Type B pancreatic cell (in vitro differentiated cells): ENCODE results near the gene NUP210. TPM values are rescaled to one million over a fixed set of nuclear protein-coding genes. Genes with fewer than 3 reads are reported as not detected.

Experiments
- DNase-seq: peaks from one replicate; pipeline ENCODE4 v3.0.0; 2021; ENCODE audit warnings: mixed read lengths; ENCODE audit not compliant: unreplicated experiment; ENCODE audit errors: extremely low spot score
- H3K27ac Mint-ChIP-seq: 2 replicates; pipeline ENCODE4 v1.8.0; 2021; ENCODE audit warnings: mild to moderate bottlenecking, mixed read lengths
- H3K27me3 Mint-ChIP-seq: 2 replicates; pipeline ENCODE4 v1.8.0; 2021; ENCODE audit warnings: mixed read lengths
- H3K36me3 Mint-ChIP-seq: 2 replicates; pipeline ENCODE4 v1.8.0; 2021; ENCODE audit warnings: mixed read lengths
- H3K4me1 Mint-ChIP-seq: one replicate; pipeline ENCODE4 v1.8.0; 2021; ENCODE audit warnings: mixed read lengths; ENCODE audit not compliant: unreplicated experiment
- H3K4me3 Mint-ChIP-seq: 2 replicates; pipeline ENCODE4 v1.8.0; 2021; ENCODE audit warnings: mild to moderate bottlenecking, mixed read lengths
- H3K9me3 Mint-ChIP-seq: 2 replicates; pipeline ENCODE4 v1.8.0; 2021; ENCODE audit warnings: mixed read lengths
- total RNA-seq: library from RNA; stranded (reverse); gene quantifications from 2 replicates; pipeline ENCODE4 v1.2.1, GENCODE V29; 2021; ENCODE audit warnings: low replicate concordance
- TF ChIP-seq, protein P1 (sequence below): fragments of 200-600 bp; sonication (generic); conservative IDR thresholded peaks from 2 replicates; pipeline ENCODE4 v1.5.0; 2021; ENCODE audit warnings: antibody characterized with exemption, mild to moderate bottlenecking

NUP210 gene
- total RNA-seq, 1 donor from 2014 or later: 26.5 TPM

DNA sequence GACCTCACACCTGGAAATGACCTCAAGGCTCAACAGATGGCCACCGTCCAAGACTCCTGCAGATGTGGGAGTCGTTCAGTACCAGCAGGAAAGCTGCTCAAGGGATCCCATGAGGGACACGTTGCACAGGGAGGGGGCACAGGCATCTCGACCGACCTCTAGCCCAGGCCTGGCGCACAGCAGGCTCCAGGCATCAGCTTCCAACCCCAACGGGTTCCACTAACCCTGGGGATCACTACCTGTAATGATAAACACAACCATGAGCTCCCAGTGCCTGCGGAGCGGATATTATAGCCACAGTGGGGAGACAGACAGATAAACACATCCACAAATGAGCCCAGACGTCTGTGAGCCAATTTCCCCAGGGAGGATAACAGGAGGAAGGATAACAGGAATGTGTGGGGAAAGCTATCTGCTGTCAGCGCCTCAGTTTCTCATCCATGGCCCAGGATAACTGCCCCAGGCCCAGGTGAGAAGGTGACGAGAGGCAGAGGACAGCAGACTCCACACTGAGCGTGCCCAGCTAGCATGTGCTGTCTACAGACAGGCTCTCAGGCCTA lies 19.9 kb downstream of the NUP210 start:
- H3K4me3 Mint-ChIP-seq: no peak overlapping the region

DNA sequence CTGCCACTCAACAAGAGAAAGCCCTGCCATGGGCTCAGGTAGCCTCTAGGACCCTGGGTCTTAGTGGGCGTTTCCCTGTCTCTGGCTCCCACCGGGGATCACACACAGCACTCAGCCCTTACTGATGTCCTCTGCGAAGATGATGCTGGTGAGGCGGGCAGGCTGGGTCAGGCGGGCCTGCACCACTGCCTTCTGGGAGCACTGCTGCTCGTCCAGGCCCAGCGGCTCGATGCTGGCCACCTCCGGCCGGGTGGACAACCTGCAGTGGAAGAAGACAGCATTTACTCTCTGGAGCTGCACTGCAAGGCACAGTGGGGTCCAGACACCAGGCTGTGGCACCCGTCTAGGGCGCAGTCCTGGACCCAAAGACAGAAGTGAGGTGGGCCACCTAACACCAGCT lies 20.5 kb downstream of the NUP210 start:
- Mint-ChIP-seq H3K27ac (no peak overlapping the region), H3K36me3 (no peaks in the 10 kb centered on the region), H3K4me3 (no peak overlapping the region), H3K4me1 (peaks cover 6% of the 10 kb centered on the region), H3K9me3 (no peaks in the 10 kb centered on the region), H3K27me3 (no peaks in the 10 kb centered on the region)
- TF ChIP-seq, protein P1, sequence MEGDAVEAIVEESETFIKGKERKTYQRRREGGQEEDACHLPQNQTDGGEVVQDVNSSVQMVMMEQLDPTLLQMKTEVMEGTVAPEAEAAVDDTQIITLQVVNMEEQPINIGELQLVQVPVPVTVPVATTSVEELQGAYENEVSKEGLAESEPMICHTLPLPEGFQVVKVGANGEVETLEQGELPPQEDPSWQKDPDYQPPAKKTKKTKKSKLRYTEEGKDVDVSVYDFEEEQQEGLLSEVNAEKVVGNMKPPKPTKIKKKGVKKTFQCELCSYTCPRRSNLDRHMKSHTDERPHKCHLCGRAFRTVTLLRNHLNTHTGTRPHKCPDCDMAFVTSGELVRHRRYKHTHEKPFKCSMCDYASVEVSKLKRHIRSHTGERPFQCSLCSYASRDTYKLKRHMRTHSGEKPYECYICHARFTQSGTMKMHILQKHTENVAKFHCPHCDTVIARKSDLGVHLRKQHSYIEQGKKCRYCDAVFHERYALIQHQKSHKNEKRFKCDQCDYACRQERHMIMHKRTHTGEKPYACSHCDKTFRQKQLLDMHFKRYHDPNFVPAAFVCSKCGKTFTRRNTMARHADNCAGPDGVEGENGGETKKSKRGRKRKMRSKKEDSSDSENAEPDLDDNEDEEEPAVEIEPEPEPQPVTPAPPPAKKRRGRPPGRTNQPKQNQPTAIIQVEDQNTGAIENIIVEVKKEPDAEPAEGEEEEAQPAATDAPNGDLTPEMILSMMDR: no peak
- no peak for DNase-seq

More for the DNA sequence above, 19.9 kb downstream of the NUP210 start:
- Mint-ChIP-seq H3K36me3 (no peaks in the 10 kb centered on the region), H3K9me3 (no peaks in the 10 kb centered on the region), H3K27me3 (no peaks in the 10 kb centered on the region), H3K4me1 (peaks cover 8% of the 10 kb centered on the region), H3K27ac (no peak overlapping the region)
- DNase-seq: no peak
- TF ChIP-seq, protein P1: no peak

- Mint-ChIP-seq H3K4me3 (no peak overlapping the region), H3K27me3 (no peaks in the 10 kb centered on the region), H3K4me1 (peaks cover 3% of the 10 kb centered on the region), H3K27ac (no peak overlapping the region), H3K9me3 (no peaks in the 10 kb centered on the region), H3K36me3 (no peaks in the 10 kb centered on the region)
- TF ChIP-seq, protein P1: no peak
- DNase-seq: no peak
Measured at GRCh38 chr3:13397316-13397715, 22.8 kb downstream of the NUP210 start.

- Mint-ChIP-seq H3K9me3 (no peaks in the 10 kb centered on the region), H3K36me3 (no peaks in the 10 kb centered on the region), H3K4me1 (no peaks in the 10 kb centered on the region), H3K27me3 (no peaks in the 10 kb centered on the region), H3K4me3 (no peak overlapping the region), H3K27ac (no peak overlapping the region)
- DNase-seq: no peak
- TF ChIP-seq, protein P1: no peak
Measured at GRCh38 chr3:13394363-13394762, 25.8 kb downstream of the NUP210 start.

GRCh38 chr3:13393427-13394360 lies 26.4 kb downstream of the NUP210 start:
- no peak overlapping the region for H3K27ac Mint-ChIP-seq
- no peaks in the 10 kb centered on the region for H3K9me3 Mint-ChIP-seq
- no peak overlapping the region for H3K4me3 Mint-ChIP-seq
- H3K27me3 Mint-ChIP-seq: no peaks in the 10 kb centered on the region
- no peaks in the 10 kb centered on the region for H3K36me3 Mint-ChIP-seq
- no peak for DNase-seq
- no peaks in the 10 kb centered on the region for H3K4me1 Mint-ChIP-seq
- TF ChIP-seq, protein P1: no peak
